Panc1 (cell line): ENCODE results near the gene BCAS3. TPM values are rescaled to one million over a fixed set of nuclear protein-coding genes. Genes with fewer than 3 reads are reported as not detected.
"Not testable (repeated sequence)": the region's sequence is repeated elsewhere in the genome, so short reads cannot be mapped to it uniquely, and the experiment has no call there.

ENCODE experiments used
- ATAC-seq: fragments of 200-7000 bp; cut with Tn5 transposase; 2 replicates; pipeline ENCODE4 v1.9.1; 2020; ENCODE audit warnings: mild to moderate bottlenecking, moderate library complexity
- BruUV-seq: library from RNA; stranded (reverse); fragments of 400-500 nt; replicated peaks from 2 replicates; lab custom pipeline; 2021; lab: Mats Ljungman, UMichigan
- CTCF ChIA-PET: fragments of 300-600 bp; sonication (Branson Sonifier 250); formaldehyde crosslinking; loops from one replicate; lab custom pipeline; 2022; ENCODE audit warnings: antibody characterized with exemption; lab: Charles Lee
- POLR2A ChIA-PET: fragments of 300-600 bp; sonication (Branson Sonifier 250); formaldehyde crosslinking; loops from one replicate; lab custom pipeline; 2022; ENCODE audit warnings: antibody characterized with exemption; lab: Charles Lee
- DNase-seq: peaks from one replicate; pipeline ENCODE4 v3.0.0-alpha.2; 2010; ENCODE audit warnings: low read depth, low spot score
- H3K27ac ChIP-seq: 2 replicates; pipeline ENCODE4 v1.5.1; 2011; ENCODE audit warnings: mild to moderate bottlenecking, low read length, inconsistent platforms
- H3K27me3 ChIP-seq: fragments of 200-500 bp; sonication (Bioruptor generic); 2 replicates; pipeline ENCODE4 v1.6.0; 2014; ENCODE audit warnings: low read length, inconsistent platforms; ENCODE audit not compliant: control insufficient read depth, insufficient read depth
- H3K36me3 ChIP-seq: fragments of 200-500 bp; sonication (Bioruptor generic); 2 replicates; pipeline ENCODE4 v1.5.1; 2014; ENCODE audit warnings: inconsistent platforms, mild to moderate bottlenecking, low read length, moderate library complexity; ENCODE audit not compliant: control insufficient read depth, insufficient read depth
- H3K4me1 ChIP-seq: 2 replicates; pipeline ENCODE4 v1.5.1; 2011; ENCODE audit warnings: inconsistent platforms, mild to moderate bottlenecking, low read length, moderate library complexity; ENCODE audit not compliant: control insufficient read depth, insufficient read depth
- H3K4me3 ChIP-seq, 2 experiments: 2 replicates each; pipeline ENCODE4 v1.5.1; 2011 to 2012; ENCODE audit warnings: low read depth in 2 of 2, low read length in 2 of 2, mild to moderate bottlenecking in 2 of 2, inconsistent platforms in 1 of 2, moderate library complexity in 1 of 2
- H3K9me3 ChIP-seq: fragments of 200-500 bp; sonication (Bioruptor generic); 2 replicates; pipeline ENCODE4 v1.5.1; 2014; ENCODE audit warnings: low read depth, mild to moderate bottlenecking, inconsistent platforms, low read length, moderate library complexity; ENCODE audit not compliant: control insufficient read depth, insufficient read depth
- POLR2AphosphoS5 ChIP-seq: IDR thresholded peaks from 2 replicates; pipeline ENCODE4 v1.6.1; 2012; ENCODE audit warnings: mild to moderate bottlenecking, low read depth, low read length, moderate library complexity
- SIN3A ChIP-seq: IDR thresholded peaks from 2 replicates; pipeline ENCODE4 v1.6.1; 2012; ENCODE audit warnings: low read depth, mild to moderate bottlenecking, low read length, moderate library complexity, borderline replicate concordance; ENCODE audit not compliant: insufficient read depth
- TCF7L2 ChIP-seq: IDR thresholded peaks from 2 replicates; pipeline ENCODE4 v1.6.1; 2011; ENCODE audit warnings: mild to moderate bottlenecking, low read depth, low read length, inconsistent platforms
- in situ Hi-C: cut with HindIII; loops from 2 replicates; pipeline ENCODE4 v1.10.0; 2016; ENCODE audit warnings: low sequenced_read_pairs, low pct_unique_long_range_greater_than_20kb
- intact Hi-C: fragments of 100-400 bp; cut with micrococcal nuclease; formaldehyde crosslinking; loops from one replicate; pipeline ENCODE4 v1.10.0; 2022; ENCODE audit not compliant: unreplicated experiment
- total RNA-seq: library from RNA; stranded (reverse); gene quantifications from one replicate; pipeline ENCODE4 v1.2.1, GENCODE V29; 2021; ENCODE audit not compliant: unreplicated experiment
- TF ChIP-seq, protein P1 (sequence below), 2 experiments: IDR thresholded peaks; 2 replicates each; pipeline ENCODE4 v1.6.1; 2011 to 2012; ENCODE audit warnings: low read depth in 2 of 2, control low read depth in 1 of 2, low read length in 1 of 2, mild to moderate bottlenecking in 1 of 2, moderate library complexity in 1 of 2; ENCODE audit not compliant: insufficient read depth in 1 of 2
- TF ChIP-seq, protein P2 (sequence below): fragments of 450-650 bp; IDR thresholded peaks from 2 replicates; pipeline ENCODE4 v1.5.1; 2017; ENCODE audit warnings: mild to moderate bottlenecking

BCAS3 gene
- total RNA-seq, 1 experiment from 2014 or later, result 9.3 TPM

DNA sequence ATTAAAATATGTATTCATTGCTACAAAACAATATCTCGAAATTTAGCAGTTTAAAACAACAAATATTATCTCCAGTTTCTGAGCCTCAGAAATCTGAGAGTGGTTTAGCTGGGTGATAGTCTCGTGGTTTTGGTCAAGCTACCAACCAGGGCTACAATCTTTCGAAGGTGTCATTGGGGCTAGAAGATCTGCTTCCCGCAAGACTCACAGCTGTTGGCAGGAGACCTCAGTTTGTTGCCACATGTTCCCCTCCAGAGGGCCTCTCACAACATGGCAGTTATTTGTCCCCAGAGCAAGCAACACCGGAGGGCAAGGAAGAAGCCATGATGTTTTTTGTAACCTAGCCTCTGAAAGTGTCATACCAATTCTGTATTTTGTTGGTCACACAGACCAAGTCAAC is 12.0 kb upstream of the BCAS3 start:
- intact Hi-C loops (no loop called here), in situ Hi-C loops (no loop called here)
- no peak for DNase-seq
- H3K27me3 ChIP-seq, result no peaks in the 10 kb centered on the region
- no TSS peak for BruUV-seq
- H3K9me3 ChIP-seq, result no peaks in the 10 kb centered on the region
- no peak for ATAC-seq
- CTCF ChIA-PET, result no interaction called here
- no peak overlapping the region for H3K27ac ChIP-seq
- POLR2A ChIA-PET, result no interaction called here
- H3K4me3 ChIP-seq, result no peak overlapping the region
- H3K4me1 ChIP-seq, result no peaks in the 10 kb centered on the region
- no peak for TF ChIP-seq SIN3A
- no peak for TF ChIP-seq POLR2AphosphoS5
- TF ChIP-seq, protein P1, sequence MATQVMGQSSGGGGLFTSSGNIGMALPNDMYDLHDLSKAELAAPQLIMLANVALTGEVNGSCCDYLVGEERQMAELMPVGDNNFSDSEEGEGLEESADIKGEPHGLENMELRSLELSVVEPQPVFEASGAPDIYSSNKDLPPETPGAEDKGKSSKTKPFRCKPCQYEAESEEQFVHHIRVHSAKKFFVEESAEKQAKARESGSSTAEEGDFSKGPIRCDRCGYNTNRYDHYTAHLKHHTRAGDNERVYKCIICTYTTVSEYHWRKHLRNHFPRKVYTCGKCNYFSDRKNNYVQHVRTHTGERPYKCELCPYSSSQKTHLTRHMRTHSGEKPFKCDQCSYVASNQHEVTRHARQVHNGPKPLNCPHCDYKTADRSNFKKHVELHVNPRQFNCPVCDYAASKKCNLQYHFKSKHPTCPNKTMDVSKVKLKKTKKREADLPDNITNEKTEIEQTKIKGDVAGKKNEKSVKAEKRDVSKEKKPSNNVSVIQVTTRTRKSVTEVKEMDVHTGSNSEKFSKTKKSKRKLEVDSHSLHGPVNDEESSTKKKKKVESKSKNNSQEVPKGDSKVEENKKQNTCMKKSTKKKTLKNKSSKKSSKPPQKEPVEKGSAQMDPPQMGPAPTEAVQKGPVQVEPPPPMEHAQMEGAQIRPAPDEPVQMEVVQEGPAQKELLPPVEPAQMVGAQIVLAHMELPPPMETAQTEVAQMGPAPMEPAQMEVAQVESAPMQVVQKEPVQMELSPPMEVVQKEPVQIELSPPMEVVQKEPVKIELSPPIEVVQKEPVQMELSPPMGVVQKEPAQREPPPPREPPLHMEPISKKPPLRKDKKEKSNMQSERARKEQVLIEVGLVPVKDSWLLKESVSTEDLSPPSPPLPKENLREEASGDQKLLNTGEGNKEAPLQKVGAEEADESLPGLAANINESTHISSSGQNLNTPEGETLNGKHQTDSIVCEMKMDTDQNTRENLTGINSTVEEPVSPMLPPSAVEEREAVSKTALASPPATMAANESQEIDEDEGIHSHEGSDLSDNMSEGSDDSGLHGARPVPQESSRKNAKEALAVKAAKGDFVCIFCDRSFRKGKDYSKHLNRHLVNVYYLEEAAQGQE (IDR thresholded peaks at IDR 0.05; ENCODE audit: insufficient read depth in 1 of 2, low read depth in 2 of 2, low read length in 1 of 2), result no peak
- no peak for TF ChIP-seq TCF7L2
- TF ChIP-seq, protein P2, sequence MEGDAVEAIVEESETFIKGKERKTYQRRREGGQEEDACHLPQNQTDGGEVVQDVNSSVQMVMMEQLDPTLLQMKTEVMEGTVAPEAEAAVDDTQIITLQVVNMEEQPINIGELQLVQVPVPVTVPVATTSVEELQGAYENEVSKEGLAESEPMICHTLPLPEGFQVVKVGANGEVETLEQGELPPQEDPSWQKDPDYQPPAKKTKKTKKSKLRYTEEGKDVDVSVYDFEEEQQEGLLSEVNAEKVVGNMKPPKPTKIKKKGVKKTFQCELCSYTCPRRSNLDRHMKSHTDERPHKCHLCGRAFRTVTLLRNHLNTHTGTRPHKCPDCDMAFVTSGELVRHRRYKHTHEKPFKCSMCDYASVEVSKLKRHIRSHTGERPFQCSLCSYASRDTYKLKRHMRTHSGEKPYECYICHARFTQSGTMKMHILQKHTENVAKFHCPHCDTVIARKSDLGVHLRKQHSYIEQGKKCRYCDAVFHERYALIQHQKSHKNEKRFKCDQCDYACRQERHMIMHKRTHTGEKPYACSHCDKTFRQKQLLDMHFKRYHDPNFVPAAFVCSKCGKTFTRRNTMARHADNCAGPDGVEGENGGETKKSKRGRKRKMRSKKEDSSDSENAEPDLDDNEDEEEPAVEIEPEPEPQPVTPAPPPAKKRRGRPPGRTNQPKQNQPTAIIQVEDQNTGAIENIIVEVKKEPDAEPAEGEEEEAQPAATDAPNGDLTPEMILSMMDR, result no peak
- H3K36me3 ChIP-seq, result no peaks in the 10 kb centered on the region

DNA sequence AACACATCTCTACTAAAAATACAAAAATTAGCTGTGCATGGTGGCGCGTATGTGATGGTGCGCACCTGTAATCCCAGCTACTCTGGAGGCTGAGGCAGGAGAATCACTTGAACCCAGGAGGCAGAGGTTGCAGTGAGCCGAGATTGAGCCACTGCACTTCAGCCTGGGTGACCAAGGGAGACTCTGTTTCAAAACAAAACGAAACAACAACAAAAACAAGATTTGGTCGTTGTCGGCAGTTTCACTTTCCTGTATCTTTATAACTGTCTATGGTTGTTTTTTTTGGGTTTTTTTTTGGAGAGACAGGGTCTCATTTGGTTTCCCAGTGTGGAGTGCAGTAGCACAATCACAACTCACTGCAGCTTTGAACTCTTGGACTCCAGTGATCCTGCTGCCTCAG is 8.9 kb upstream of the BCAS3 start:
- H3K4me3 ChIP-seq, H3K27me3 ChIP-seq, BruUV-seq, intact Hi-C loops, H3K36me3 ChIP-seq, H3K27ac ChIP-seq, DNase-seq, CTCF ChIA-PET, POLR2A ChIA-PET, in situ Hi-C loops, ATAC-seq, H3K4me1 ChIP-seq, H3K9me3 ChIP-seq: not testable (repeated sequence)

DNA sequence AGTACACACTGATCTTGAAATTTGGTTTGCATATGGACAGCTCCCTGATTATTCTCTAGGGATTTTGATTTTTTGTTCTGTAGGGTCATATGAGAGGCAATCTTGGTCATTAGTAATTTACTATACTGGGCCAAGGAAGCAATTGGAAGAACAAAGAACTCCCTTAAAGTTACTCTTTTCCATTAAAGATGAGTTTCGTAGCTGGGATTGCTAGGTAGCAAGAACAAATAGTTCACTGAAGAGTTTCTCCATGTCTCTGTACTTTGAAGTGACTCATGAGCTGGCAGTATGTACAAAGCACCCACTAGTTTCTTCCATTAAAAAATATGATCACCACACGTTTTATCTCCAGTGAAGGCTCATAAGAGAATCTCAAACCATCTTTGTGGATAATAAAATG is 6.2 kb upstream of the BCAS3 start:
- ATAC-seq, result no peak
- CTCF ChIA-PET, result no interaction called here
- BruUV-seq, result no TSS peak
- H3K27ac ChIP-seq, result no peak overlapping the region
- in situ Hi-C loops (no loop called here), intact Hi-C loops (no loop called here)
- no peaks in the 10 kb centered on the region for H3K36me3 ChIP-seq
- H3K4me3 ChIP-seq, result no peak overlapping the region
- H3K27me3 ChIP-seq, result no peaks in the 10 kb centered on the region
- TF ChIP-seq SIN3A, result no peak
- no peak for TF ChIP-seq TCF7L2
- TF ChIP-seq POLR2AphosphoS5, result no peak
- TF ChIP-seq, protein P2, result no peak
- TF ChIP-seq, protein P1 (IDR thresholded peaks at IDR 0.05; ENCODE audit: insufficient read depth in 1 of 2, low read depth in 2 of 2, low read length in 1 of 2), result no peak
- H3K9me3 ChIP-seq, result no peaks in the 10 kb centered on the region
- DNase-seq, result no peak
- POLR2A ChIA-PET, result no interaction called here
- H3K4me1 ChIP-seq, result no peaks in the 10 kb centered on the region

DNA sequence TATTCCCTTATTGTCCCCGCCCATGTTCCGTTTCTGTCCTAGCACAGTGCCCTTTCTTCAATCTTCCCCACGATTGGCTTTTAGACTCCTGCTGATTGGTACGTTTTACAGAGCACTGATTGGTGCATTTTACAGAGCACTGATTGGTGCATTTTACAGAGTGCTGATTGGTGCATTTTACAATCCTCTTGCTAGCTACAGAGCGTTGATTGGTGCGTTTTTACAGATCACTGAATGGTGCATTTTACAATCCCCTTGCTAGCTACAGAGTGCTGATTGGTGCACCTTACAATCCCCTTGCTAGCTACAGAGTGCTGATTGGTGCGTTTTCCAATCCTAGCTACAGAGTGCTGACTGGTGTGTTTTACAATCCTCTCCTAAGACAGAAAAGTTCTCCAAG is 3.0 kb upstream of the BCAS3 start:
- H3K27ac ChIP-seq, H3K4me3 ChIP-seq, in situ Hi-C loops, intact Hi-C loops, CTCF ChIA-PET, POLR2A ChIA-PET, H3K36me3 ChIP-seq, H3K27me3 ChIP-seq, BruUV-seq, H3K4me1 ChIP-seq, DNase-seq, H3K9me3 ChIP-seq, ATAC-seq: not testable (repeated sequence)
